ENCODE results near the gene TMEM229B. TPM values are rescaled to one million over a fixed set of nuclear protein-coding genes. Genes with fewer than 3 reads are reported as not detected.

Gene TMEM229B
- total RNA-seq, 4 donors from 2014 or later, result 2.7 to 6.1 (median 5.7) TPM; not detected in 1

GRCh38 chr14:67449096-67449495, 39.4 kb downstream of the TMEM229B start:
- no peak for TF ChIP-seq EP300 (IDR thresholded peaks at IDR 0.05)
- H3K4me3 ChIP-seq, result no peak overlapping the region
- H3K36me3 ChIP-seq, result no peaks in the 10 kb centered on the region
- peaks cover 0 to 7% (median 2%) of the 10 kb centered on the region in 4 donors for H3K4me1 ChIP-seq
- peaks cover 0 to 8% (median 0%) of the 10 kb centered on the region in 4 donors for H3K9me3 ChIP-seq
- no peak overlapping the region for H3K27ac ChIP-seq
- 53 to 70% methylated on average over 2 of the region's 2 CpGs for WGBS, 2 donors
- no peaks in the 10 kb centered on the region for H3K27me3 ChIP-seq
- DNase-seq (ENCODE audit: low spot score in 2 of 2), result no peak

DNA sequence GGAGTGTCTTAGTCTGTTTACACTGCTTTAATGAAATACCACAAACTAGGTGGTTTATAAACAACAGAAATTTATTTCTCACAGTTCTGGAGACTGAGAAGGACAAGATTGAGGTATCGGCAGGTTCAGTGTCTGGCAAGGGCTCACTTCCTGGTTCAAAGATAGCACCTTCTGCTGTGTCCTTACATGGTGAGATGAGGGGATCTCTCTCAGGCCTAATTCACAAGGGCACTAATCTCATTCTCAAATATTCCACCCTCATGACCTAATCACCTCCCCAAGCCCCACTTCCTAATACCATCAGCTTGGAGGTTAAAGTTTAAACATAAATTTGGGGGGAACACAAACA, 41.5 kb downstream of the TMEM229B start:
- no peak for DNase-seq (ENCODE audit: low spot score in 2 of 2)
- no peaks in the 10 kb centered on the region for H3K27me3 ChIP-seq
- H3K27ac ChIP-seq, result no peak overlapping the region
- H3K4me3 ChIP-seq, result no peak overlapping the region
- peaks cover 0 to 7% (median 2%) of the 10 kb centered on the region in 4 donors for H3K4me1 ChIP-seq
- 71% methylated on average over 1 of the region's 1 CpG for WGBS, 2 donors
- peaks cover 0 to 8% (median 0%) of the 10 kb centered on the region in 4 donors for H3K9me3 ChIP-seq
- TF ChIP-seq EP300 (IDR thresholded peaks at IDR 0.05), result no peak
- TF ChIP-seq, protein P1, sequence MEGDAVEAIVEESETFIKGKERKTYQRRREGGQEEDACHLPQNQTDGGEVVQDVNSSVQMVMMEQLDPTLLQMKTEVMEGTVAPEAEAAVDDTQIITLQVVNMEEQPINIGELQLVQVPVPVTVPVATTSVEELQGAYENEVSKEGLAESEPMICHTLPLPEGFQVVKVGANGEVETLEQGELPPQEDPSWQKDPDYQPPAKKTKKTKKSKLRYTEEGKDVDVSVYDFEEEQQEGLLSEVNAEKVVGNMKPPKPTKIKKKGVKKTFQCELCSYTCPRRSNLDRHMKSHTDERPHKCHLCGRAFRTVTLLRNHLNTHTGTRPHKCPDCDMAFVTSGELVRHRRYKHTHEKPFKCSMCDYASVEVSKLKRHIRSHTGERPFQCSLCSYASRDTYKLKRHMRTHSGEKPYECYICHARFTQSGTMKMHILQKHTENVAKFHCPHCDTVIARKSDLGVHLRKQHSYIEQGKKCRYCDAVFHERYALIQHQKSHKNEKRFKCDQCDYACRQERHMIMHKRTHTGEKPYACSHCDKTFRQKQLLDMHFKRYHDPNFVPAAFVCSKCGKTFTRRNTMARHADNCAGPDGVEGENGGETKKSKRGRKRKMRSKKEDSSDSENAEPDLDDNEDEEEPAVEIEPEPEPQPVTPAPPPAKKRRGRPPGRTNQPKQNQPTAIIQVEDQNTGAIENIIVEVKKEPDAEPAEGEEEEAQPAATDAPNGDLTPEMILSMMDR (IDR thresholded peaks at IDR 0.05), result no peak
- no peak for TF ChIP-seq POLR2A (IDR thresholded peaks at IDR 0.05)
- H3K36me3 ChIP-seq, result no peaks in the 10 kb centered on the region

DNA sequence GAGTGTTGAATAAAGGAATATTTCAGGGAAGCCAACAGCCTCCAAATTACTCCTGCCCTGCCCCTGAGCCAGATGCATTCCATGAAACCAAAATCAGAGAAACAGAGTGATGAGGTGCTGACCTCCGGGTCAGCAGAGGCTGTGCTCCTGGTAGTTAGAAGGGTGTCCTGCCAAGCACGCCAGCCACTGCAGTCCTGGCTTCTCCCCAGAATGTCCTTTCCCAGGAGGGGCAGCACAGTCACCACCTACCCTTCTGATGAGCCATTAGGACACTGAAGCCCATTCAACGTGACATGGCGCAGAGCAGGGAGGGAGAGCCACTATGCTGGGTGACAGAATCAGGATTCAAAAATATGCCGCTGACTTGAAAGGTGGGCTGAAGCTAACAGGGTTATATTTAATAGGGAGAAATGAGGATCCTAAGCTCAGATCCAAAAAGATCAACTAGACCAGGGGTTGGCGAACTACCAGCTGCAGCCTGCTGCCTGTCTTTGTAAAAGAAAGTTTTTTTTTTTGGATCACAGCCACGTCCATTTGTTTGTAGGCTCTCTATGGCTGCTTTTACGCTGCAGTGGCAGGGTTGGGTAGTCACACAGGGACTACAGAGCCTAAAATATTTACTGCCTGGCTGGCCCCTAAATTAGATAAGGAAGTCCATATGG, 42.0 kb downstream of the TMEM229B start:
- no peaks in the 10 kb centered on the region for H3K27me3 ChIP-seq
- TF ChIP-seq POLR2A (IDR thresholded peaks at IDR 0.05) (no peak), EP300 (IDR thresholded peaks at IDR 0.05) (no peak)
- TF ChIP-seq, protein P1 (IDR thresholded peaks at IDR 0.05), result no peak
- 43 to 44% methylated on average over 8 of the region's 8 CpGs for WGBS, 2 donors
- H3K9me3 ChIP-seq, result peaks cover 0 to 8% (median 0%) of the 10 kb centered on the region in 4 donors
- no peak overlapping the region for H3K4me3 ChIP-seq
- no peak for DNase-seq (ENCODE audit: low spot score in 2 of 2)
- no peak overlapping the region for H3K27ac ChIP-seq
- H3K4me1 ChIP-seq, result peaks cover 0 to 7% (median 2%) of the 10 kb centered on the region in 4 donors
- H3K36me3 ChIP-seq, result no peaks in the 10 kb centered on the region

DNA sequence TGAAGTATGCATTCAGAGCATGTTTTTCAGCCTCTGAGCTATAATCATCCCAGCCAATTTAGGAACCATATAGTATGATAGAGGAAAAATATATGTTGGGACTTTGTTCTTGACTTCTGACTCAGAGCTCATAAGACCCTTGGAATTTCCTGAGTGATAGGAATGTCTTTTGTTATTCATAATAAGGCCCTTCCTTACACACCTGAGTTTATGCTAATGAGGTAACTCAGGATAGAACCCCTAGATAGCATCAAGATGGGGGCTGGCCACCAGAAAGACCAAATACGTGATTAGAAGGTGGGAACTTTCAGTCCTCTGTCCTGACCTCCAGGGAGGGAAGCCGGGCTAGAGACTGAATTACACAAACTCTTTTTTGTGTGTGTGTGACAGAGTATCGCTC, 44.1 kb downstream of the TMEM229B start:
- Histone ChIP-seq H3K4me1 (peaks cover 0 to 7% (median 2%) of the 10 kb centered on the region in 4 donors), H3K4me3 (no peak overlapping the region), H3K36me3 (no peaks in the 10 kb centered on the region), H3K27me3 (no peaks in the 10 kb centered on the region), H3K9me3 (no peaks in the 10 kb centered on the region), H3K27ac (no peak overlapping the region)
- DNase-seq (ENCODE audit: low spot score in 2 of 2), result no peak
- WGBS, 2 donors, result 67 to 82% methylated on average over 3 of the region's 3 CpGs
- TF ChIP-seq EP300 (IDR thresholded peaks at IDR 0.05) (no peak), POLR2A (IDR thresholded peaks at IDR 0.05) (no peak)
- TF ChIP-seq, protein P1 (IDR thresholded peaks at IDR 0.05), result no peak

DNA sequence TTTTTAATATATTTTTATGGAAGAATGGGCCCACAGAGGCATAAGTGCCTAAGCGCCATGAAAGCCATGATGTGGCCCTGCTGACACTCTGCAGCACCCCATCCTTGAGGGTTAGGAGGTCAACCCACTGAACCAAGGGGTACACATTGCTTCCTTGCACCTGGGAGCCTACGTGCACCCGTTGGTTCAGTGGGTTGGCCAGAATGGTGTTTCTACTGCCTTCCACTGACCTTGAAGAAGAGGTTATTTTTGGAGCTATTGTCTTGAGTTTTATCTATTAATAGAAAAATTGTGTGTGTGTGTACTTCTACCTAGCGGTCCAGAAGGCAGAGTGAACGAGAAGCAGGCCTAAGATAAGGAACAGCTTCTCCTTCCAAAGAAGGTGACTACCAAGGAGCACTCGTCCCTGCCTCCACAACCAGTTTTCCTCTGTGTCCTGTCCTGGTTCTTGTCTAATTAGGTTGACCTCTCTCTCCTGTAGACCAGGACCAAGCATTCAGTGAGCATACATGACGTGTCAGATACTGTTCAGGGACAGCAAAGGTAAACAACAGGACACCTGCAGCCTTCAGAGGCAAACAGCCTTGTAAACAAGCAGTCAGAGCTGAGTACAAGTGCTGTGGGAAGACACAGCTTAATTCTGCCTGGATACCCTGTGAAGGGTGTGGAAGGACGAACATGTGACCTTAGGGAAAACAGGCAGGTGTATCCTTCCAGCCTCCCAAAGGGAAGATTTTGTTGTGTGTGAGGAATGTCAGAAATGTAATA, 46.2 kb downstream of the TMEM229B start:
- TF ChIP-seq, protein P1 (IDR thresholded peaks at IDR 0.05), result no peak
- TF ChIP-seq EP300 (IDR thresholded peaks at IDR 0.05), result no peak
- TF ChIP-seq POLR2A (IDR thresholded peaks at IDR 0.05), result no peak
- WGBS, 2 donors, result 78% methylated on average over 8 of the region's 8 CpGs
- H3K9me3 ChIP-seq, result no peaks in the 10 kb centered on the region
- peaks cover 0 to 7% (median 2%) of the 10 kb centered on the region in 4 donors for H3K4me1 ChIP-seq
- DNase-seq (ENCODE audit: low spot score in 2 of 2), result no peak
- H3K27me3 ChIP-seq, result no peaks in the 10 kb centered on the region
- H3K27ac ChIP-seq, result no peak overlapping the region
- H3K4me3 ChIP-seq, result no peak overlapping the region
- H3K36me3 ChIP-seq, result no peaks in the 10 kb centered on the region
